Neural crest cell (in vitro differentiated cells): ENCODE measurements around the gene INTS4. TPM values are rescaled to one million over a fixed set of nuclear protein-coding genes. Genes with fewer than 3 reads are reported as not detected.
"Not testable (repeated sequence)": the region's sequence is repeated elsewhere in the genome, so short reads cannot be mapped to it uniquely, and the experiment has no call there.

Experiments
- DNase-seq: peaks from one replicate; pipeline ENCODE4 v3.0.0; 2021; ENCODE audit warnings: low read depth, mixed read lengths, low spot score
- H3K27ac Mint-ChIP-seq: one replicate; pipeline ENCODE4 v1.8.0; 2021; ENCODE audit warnings: mild to moderate bottlenecking, mixed read lengths; ENCODE audit not compliant: unreplicated experiment
- H3K27me3 Mint-ChIP-seq: 2 replicates; pipeline ENCODE4 v1.8.0; 2021; ENCODE audit warnings: low read depth, mild to moderate bottlenecking, mixed read lengths
- H3K36me3 Mint-ChIP-seq: 2 replicates; pipeline ENCODE4 v1.8.0; 2021; ENCODE audit warnings: low read depth, mild to moderate bottlenecking, mixed read lengths
- H3K4me1 Mint-ChIP-seq: 2 replicates; pipeline ENCODE4 v1.8.0; 2021; ENCODE audit warnings: mixed read lengths
- H3K4me3 Mint-ChIP-seq: one replicate; pipeline ENCODE4 v1.8.0; 2021; ENCODE audit warnings: mild to moderate bottlenecking, mixed read lengths
- H3K9me3 Mint-ChIP-seq: 2 replicates; pipeline ENCODE4 v1.8.0; 2021; ENCODE audit warnings: mixed read lengths
- CTCF ChIP-seq: fragments of 200-600 bp; sonication (generic); conservative IDR thresholded peaks from 2 replicates; pipeline ENCODE4 v1.5.0; 2021; ENCODE audit warnings: antibody characterized with exemption, mild to moderate bottlenecking
- total RNA-seq: library from RNA; stranded (reverse); gene quantifications from 2 replicates; pipeline ENCODE4 v1.2.1, GENCODE V29; 2021

INTS4 gene
- total RNA-seq, 1 donor from 2014 or later = 54.4 TPM

GRCh38 chr11:77993902-77994301, 566 bp downstream of the INTS4 start:
- peaks cover 24% of the 10 kb centered on the region for H3K4me1 Mint-ChIP-seq
- H3K9me3 Mint-ChIP-seq = no peaks in the 10 kb centered on the region
- no peak for TF ChIP-seq CTCF
- no peaks in the 10 kb centered on the region for H3K27me3 Mint-ChIP-seq
- H3K36me3 Mint-ChIP-seq = no peaks in the 10 kb centered on the region
- no peak for DNase-seq
- peak overlapping the region; percentile 98 for H3K4me3 Mint-ChIP-seq
- H3K27ac Mint-ChIP-seq = peak overlapping the region; percentile 96

GRCh38 chr11:77990981-77991380, 3.5 kb downstream of the INTS4 start:
- Mint-ChIP-seq H3K4me1 (peaks cover 24% of the 10 kb centered on the region), H3K27me3 (no peaks in the 10 kb centered on the region), H3K9me3 (no peaks in the 10 kb centered on the region), H3K27ac (no peak overlapping the region), H3K4me3 (peak overlapping the region; percentile 22), H3K36me3 (peaks cover 14% of the 10 kb centered on the region)
- no peak for TF ChIP-seq CTCF
- DNase-seq = no peak

- not testable (repeated sequence) for H3K27me3 Mint-ChIP-seq, H3K4me3 Mint-ChIP-seq, DNase-seq, H3K9me3 Mint-ChIP-seq, H3K27ac Mint-ChIP-seq, H3K4me1 Mint-ChIP-seq
- peaks cover 28% of the 10 kb centered on the region for H3K36me3 Mint-ChIP-seq
Observed at GRCh38 chr11:77986456-77986855, 8.0 kb downstream of the INTS4 start.

GRCh38 chr11:77981346-77981947, 13.0 kb downstream of the INTS4 start:
- Mint-ChIP-seq H3K9me3 (no peaks in the 10 kb centered on the region), H3K27me3 (no peaks in the 10 kb centered on the region), H3K4me1 (no peaks in the 10 kb centered on the region), H3K27ac (no peak overlapping the region), H3K36me3 (peaks cover 29% of the 10 kb centered on the region), H3K4me3 (no peak overlapping the region)
- no peak for DNase-seq
- no peak for TF ChIP-seq CTCF

GRCh38 chr11:77968337-77968736, 26.1 kb downstream of the INTS4 start:
- Mint-ChIP-seq H3K9me3 (no peaks in the 10 kb centered on the region), H3K27me3 (no peaks in the 10 kb centered on the region), H3K27ac (no peak overlapping the region), H3K36me3 (peaks cover 30% of the 10 kb centered on the region), H3K4me1 (no peaks in the 10 kb centered on the region), H3K4me3 (no peak overlapping the region)
- DNase-seq = no peak
- TF ChIP-seq CTCF = no peak

- Mint-ChIP-seq H3K4me1 (no peaks in the 10 kb centered on the region), H3K36me3 (peaks cover 24% of the 10 kb centered on the region), H3K27ac (no peak overlapping the region), H3K27me3 (no peaks in the 10 kb centered on the region), H3K4me3 (no peak overlapping the region), H3K9me3 (no peaks in the 10 kb centered on the region)
- TF ChIP-seq CTCF = no peak
- DNase-seq = no peak
Observed at GRCh38 chr11:77967753-77968152, 26.7 kb downstream of the INTS4 start.
